ENCODE results near the gene NPIPB8.
A peak's percentile ranks its signal among the peaks of the same experiment; 100 is the strongest.
"Not testable (repeated sequence)": the region's sequence is repeated elsewhere in the genome, so short reads cannot be mapped to it uniquely, and the experiment has no call there.

NPIPB8 gene

GRCh38 chr16:28623172-28623711, 14.6 kb upstream of the NPIPB8 start:
- H3K79me2 ChIP-seq (ENCODE audit: insufficient read depth, low read depth): peaks cover 15% of the 10 kb centered on the region; the same call in 1 of the 2 replicates
- TF ChIP-seq CTCF (conservative IDR thresholded peaks at IDR 0.05; ENCODE audit: low read depth, low read length): no peak
- H3K4me1 ChIP-seq (ENCODE audit: low read depth, poor library complexity, severe bottlenecking): peaks cover 13% of the 10 kb centered on the region
- peak overlapping the region; percentile 76 for H2AFZ ChIP-seq (ENCODE audit: low read depth)
- peak overlapping the region; percentile 42; the same call in 1 of the 2 replicates for H3K4me2 ChIP-seq
- peak overlapping the region; percentile 86 for H3K9ac ChIP-seq
- peak overlapping the region; percentile 64 for H3K27ac ChIP-seq
- H3K4me3 ChIP-seq (IDR thresholded peaks at IDR 0.05; ENCODE audit: insufficient read depth, low read depth, low read length): no peak overlapping the region
- no peaks in the 10 kb centered on the region for H4K20me1 ChIP-seq (ENCODE audit: insufficient read depth)
- H3K27me3 ChIP-seq (ENCODE audit: insufficient read depth, low read depth): no peaks in the 10 kb centered on the region
- H3K36me3 ChIP-seq (ENCODE audit: insufficient read depth): no peaks in the 10 kb centered on the region; the same call in none of the 2 replicates

- H3K4me3 ChIP-seq (IDR thresholded peaks at IDR 0.05; ENCODE audit: insufficient read depth, low read depth, low read length); H3K27ac ChIP-seq; H3K4me1 ChIP-seq (ENCODE audit: low read depth, poor library complexity, severe bottlenecking); H3K4me2 ChIP-seq; H3K27me3 ChIP-seq (ENCODE audit: insufficient read depth, low read depth); H2AFZ ChIP-seq (ENCODE audit: low read depth); H3K9ac ChIP-seq; H3K36me3 ChIP-seq (ENCODE audit: insufficient read depth); H4K20me1 ChIP-seq (ENCODE audit: insufficient read depth); H3K79me2 ChIP-seq (ENCODE audit: insufficient read depth, low read depth): not testable (repeated sequence)
These were observed 7.0 kb upstream of the NPIPB8 start for GRCh38 chr16:28630905-28631304.

GRCh38 chr16:28636093-28636823, 1.6 kb upstream of the NPIPB8 start:
- not testable (repeated sequence) for H2AFZ ChIP-seq (ENCODE audit: low read depth); H3K79me2 ChIP-seq (ENCODE audit: insufficient read depth, low read depth); H3K4me3 ChIP-seq (IDR thresholded peaks at IDR 0.05; ENCODE audit: insufficient read depth, low read depth, low read length); H3K27me3 ChIP-seq (ENCODE audit: insufficient read depth, low read depth); H3K4me2 ChIP-seq; H3K27ac ChIP-seq; H3K36me3 ChIP-seq (ENCODE audit: insufficient read depth); H3K9ac ChIP-seq; H4K20me1 ChIP-seq (ENCODE audit: insufficient read depth)
- peaks cover 30% of the 10 kb centered on the region for H3K4me1 ChIP-seq (ENCODE audit: low read depth, poor library complexity, severe bottlenecking)

GRCh38 chr16:28638359-28638758, 494 bp downstream of the NPIPB8 start:
- H2AFZ ChIP-seq (ENCODE audit: low read depth): not testable (repeated sequence)

GRCh38 chr16:28639959-28640358, 2.1 kb downstream of the NPIPB8 start:
- not testable (repeated sequence) for H3K27ac ChIP-seq; H3K9ac ChIP-seq; H3K79me2 ChIP-seq (ENCODE audit: insufficient read depth, low read depth); H3K4me3 ChIP-seq (IDR thresholded peaks at IDR 0.05; ENCODE audit: insufficient read depth, low read depth, low read length); H4K20me1 ChIP-seq (ENCODE audit: insufficient read depth); H3K27me3 ChIP-seq (ENCODE audit: insufficient read depth, low read depth); H3K36me3 ChIP-seq (ENCODE audit: insufficient read depth); H2AFZ ChIP-seq (ENCODE audit: low read depth)
- H3K4me2 ChIP-seq: peak overlapping the region; percentile 94
- H3K4me1 ChIP-seq (ENCODE audit: low read depth, poor library complexity, severe bottlenecking): peaks cover 30% of the 10 kb centered on the region

More at GRCh38 chr16:28638359-28638758, 494 bp downstream of the NPIPB8 start:
- H3K36me3 ChIP-seq (ENCODE audit: insufficient read depth); H3K27me3 ChIP-seq (ENCODE audit: insufficient read depth, low read depth); H3K4me3 ChIP-seq (IDR thresholded peaks at IDR 0.05; ENCODE audit: insufficient read depth, low read depth, low read length); H3K4me2 ChIP-seq; H3K9ac ChIP-seq; H4K20me1 ChIP-seq (ENCODE audit: insufficient read depth); H3K79me2 ChIP-seq (ENCODE audit: insufficient read depth, low read depth); H3K27ac ChIP-seq: not testable (repeated sequence)
- H3K4me1 ChIP-seq (ENCODE audit: low read depth, poor library complexity, severe bottlenecking): peaks cover 30% of the 10 kb centered on the region

- not testable (repeated sequence) for H2AFZ ChIP-seq (ENCODE audit: low read depth); H3K4me3 ChIP-seq (IDR thresholded peaks at IDR 0.05; ENCODE audit: insufficient read depth, low read depth, low read length); H3K79me2 ChIP-seq (ENCODE audit: insufficient read depth, low read depth); H3K4me2 ChIP-seq; H3K36me3 ChIP-seq (ENCODE audit: insufficient read depth); H3K27ac ChIP-seq; H4K20me1 ChIP-seq (ENCODE audit: insufficient read depth); H3K4me1 ChIP-seq (ENCODE audit: low read depth, poor library complexity, severe bottlenecking); H3K27me3 ChIP-seq (ENCODE audit: insufficient read depth, low read depth); H3K9ac ChIP-seq
These were observed 28.4 kb downstream of the NPIPB8 start for GRCh38 chr16:28666264-28666663.

DNA sequence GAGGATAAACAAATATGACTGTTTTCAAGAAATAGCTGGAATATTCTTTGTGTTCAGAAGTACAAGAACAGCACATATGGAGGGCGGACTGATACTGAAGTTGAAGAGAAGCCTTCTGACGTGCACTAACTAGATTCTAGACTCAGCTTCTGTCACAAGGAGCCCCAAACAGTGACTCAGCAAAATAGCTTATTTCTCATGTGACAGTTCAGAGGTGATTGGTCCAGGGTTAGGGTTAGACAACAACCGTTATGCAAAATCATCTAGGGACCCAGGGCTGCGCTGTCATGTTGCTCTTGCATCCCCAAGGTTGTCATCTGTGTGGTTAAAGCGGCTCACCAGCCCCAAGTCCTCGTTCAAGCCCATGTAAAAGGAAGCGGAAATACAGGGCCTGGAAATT, 29.6 kb downstream of the NPIPB8 start:
- not testable (repeated sequence) for H3K9ac ChIP-seq; H3K79me2 ChIP-seq (ENCODE audit: insufficient read depth, low read depth); H3K36me3 ChIP-seq (ENCODE audit: insufficient read depth); H4K20me1 ChIP-seq (ENCODE audit: insufficient read depth); H3K27ac ChIP-seq; H3K4me1 ChIP-seq (ENCODE audit: low read depth, poor library complexity, severe bottlenecking); H3K4me2 ChIP-seq; H2AFZ ChIP-seq (ENCODE audit: low read depth); H3K27me3 ChIP-seq (ENCODE audit: insufficient read depth, low read depth); H3K4me3 ChIP-seq (IDR thresholded peaks at IDR 0.05; ENCODE audit: insufficient read depth, low read depth, low read length)

GRCh38 chr16:28668199-28668598, 30.3 kb downstream of the NPIPB8 start:
- H2AFZ ChIP-seq (ENCODE audit: low read depth); H3K4me2 ChIP-seq; H3K4me3 ChIP-seq (IDR thresholded peaks at IDR 0.05; ENCODE audit: insufficient read depth, low read depth, low read length); H3K36me3 ChIP-seq (ENCODE audit: insufficient read depth); H3K27me3 ChIP-seq (ENCODE audit: insufficient read depth, low read depth); H4K20me1 ChIP-seq (ENCODE audit: insufficient read depth); H3K4me1 ChIP-seq (ENCODE audit: low read depth, poor library complexity, severe bottlenecking); H3K79me2 ChIP-seq (ENCODE audit: insufficient read depth, low read depth); H3K9ac ChIP-seq; H3K27ac ChIP-seq: not testable (repeated sequence)

DNA sequence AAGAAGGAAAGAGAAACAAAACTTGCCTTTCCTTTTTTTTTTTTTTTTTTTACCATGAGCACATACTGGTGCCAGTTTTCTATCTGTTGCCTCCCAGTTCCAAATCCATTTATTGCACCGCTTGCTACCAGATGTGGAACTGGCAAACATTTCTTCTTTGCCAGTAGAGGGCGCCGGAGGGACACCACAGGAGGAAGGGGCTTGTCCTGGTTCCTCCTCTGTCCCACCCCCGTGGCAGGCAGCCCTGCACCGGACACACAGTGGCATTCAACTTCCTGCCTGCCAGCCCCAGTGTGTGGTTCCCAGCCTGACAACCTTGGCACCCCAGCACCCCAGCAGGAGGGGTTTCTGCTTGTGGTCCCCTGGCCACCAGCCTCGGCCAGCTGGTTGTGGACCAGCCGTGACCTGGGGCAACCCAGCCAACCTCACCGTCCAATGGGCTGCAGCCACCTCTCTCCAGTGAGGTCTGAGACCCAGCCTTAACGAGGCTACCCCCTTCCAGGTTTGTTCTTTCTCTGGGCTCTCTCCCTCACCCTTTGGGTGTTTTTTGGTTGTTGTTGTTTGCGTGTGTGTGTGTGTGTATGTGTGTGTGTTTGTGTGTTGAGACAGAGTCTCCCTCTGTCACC, 50.6 kb downstream of the NPIPB8 start:
- H3K4me1 ChIP-seq (ENCODE audit: low read depth, poor library complexity, severe bottlenecking); H2AFZ ChIP-seq (ENCODE audit: low read depth); H3K27ac ChIP-seq; H3K36me3 ChIP-seq (ENCODE audit: insufficient read depth); H3K4me2 ChIP-seq; H3K4me3 ChIP-seq (IDR thresholded peaks at IDR 0.05; ENCODE audit: insufficient read depth, low read depth, low read length); H3K79me2 ChIP-seq (ENCODE audit: insufficient read depth, low read depth); H3K9ac ChIP-seq; H3K27me3 ChIP-seq (ENCODE audit: insufficient read depth, low read depth); H4K20me1 ChIP-seq (ENCODE audit: insufficient read depth): not testable (repeated sequence)

Measured in KMS-11 (cell line).